Right cardiac atrium (tissue), 5 donors: Measurements from ENCODE around the gene P2RY6. TPM values are rescaled to one million over a fixed set of nuclear protein-coding genes. Genes with fewer than 3 reads are reported as not detected.
A peak's percentile ranks its signal among the peaks of the same experiment; 100 is the strongest.
"Not testable (repeated sequence)": the region's sequence is repeated elsewhere in the genome, so short reads cannot be mapped to it uniquely, and the experiment has no call there.

Experiments
- ATAC-seq, 2 donors: fragments of 200-7000 bp; cut with Tn5 transposase; one replicate each; pipeline versions ENCODE4 v1.8.0 to v1.9.1; 2020; ENCODE audit warnings: moderate library complexity in 2 of 2, mild to moderate bottlenecking in 1 of 2
- DNase-seq, 3 donors: peaks; one replicate each; pipeline ENCODE4 v3.0.0-alpha.2; 2020
- H3K27ac ChIP-seq: one replicate; pipeline ENCODE4 v1.5.1; 2013; ENCODE audit warnings: mild to moderate bottlenecking, low read length, control low read depth, moderate library complexity
- H3K27me3 ChIP-seq: one replicate; pipeline ENCODE4 v1.6.1; 2013; ENCODE audit not compliant: control insufficient read depth, insufficient read depth
- H3K4me1 ChIP-seq: one replicate; pipeline ENCODE4 v1.6.1; 2013; ENCODE audit warnings: low read length; ENCODE audit not compliant: control insufficient read depth, insufficient read depth
- H3K4me3 ChIP-seq: one replicate; pipeline ENCODE4 v1.5.1; 2013; ENCODE audit warnings: low read length, control low read depth
- H3K9me3 ChIP-seq: one replicate; pipeline ENCODE4 v1.6.1; 2013; ENCODE audit warnings: low read length; ENCODE audit not compliant: control insufficient read depth
- WGBS: extraction: QIAGEN DNeasy Blood & Tissue Kit; methylation state at CpG from one replicate; pipeline ENCODE4 v1.1.7; 2013; 5-methylcytosine and 5-hydroxymethylcytosine counted together
- intact Hi-C, 4 donors: fragments of 100-400 bp; cut with DNase I; formaldehyde crosslinking; loops; one replicate each; pipeline versions ENCODE4 v1.11.0 to v1.14.0; 2022 to 2023
- polyA plus RNA-seq: library from polyadenylated mRNA; stranded (reverse); fragments of 200-250 nt; gene quantifications from one replicate; pipeline ENCODE4 v1.2.3, GENCODE V29; 2013
- total RNA-seq, 4 donors: library from RNA; stranded (reverse); fragmentation: NEBNext Ultra II Directional; extraction: Animal tissue kit (Norgen Biotek cat#: 25700); gene quantifications; one replicate each; pipeline ENCODE4 v1.2.1, GENCODE V29; 2021
- donor health status: healthy with polysubstance abuse.
- donor health status: DM: no; HTN: yes; CAD: no.
- donor health status: DM: no; HTN: no; CAD: no.
- donor health status: DM: no; HTN: yes; CAD: no; lungs with severe emphysema.
- donor health status: DM: yes; HTN: yes; CAD: no.

Gene P2RY6
- total and polyA plus RNA-seq, 5 donors: 0.70 to 2.7 (median 1.9) TPM

DNA sequence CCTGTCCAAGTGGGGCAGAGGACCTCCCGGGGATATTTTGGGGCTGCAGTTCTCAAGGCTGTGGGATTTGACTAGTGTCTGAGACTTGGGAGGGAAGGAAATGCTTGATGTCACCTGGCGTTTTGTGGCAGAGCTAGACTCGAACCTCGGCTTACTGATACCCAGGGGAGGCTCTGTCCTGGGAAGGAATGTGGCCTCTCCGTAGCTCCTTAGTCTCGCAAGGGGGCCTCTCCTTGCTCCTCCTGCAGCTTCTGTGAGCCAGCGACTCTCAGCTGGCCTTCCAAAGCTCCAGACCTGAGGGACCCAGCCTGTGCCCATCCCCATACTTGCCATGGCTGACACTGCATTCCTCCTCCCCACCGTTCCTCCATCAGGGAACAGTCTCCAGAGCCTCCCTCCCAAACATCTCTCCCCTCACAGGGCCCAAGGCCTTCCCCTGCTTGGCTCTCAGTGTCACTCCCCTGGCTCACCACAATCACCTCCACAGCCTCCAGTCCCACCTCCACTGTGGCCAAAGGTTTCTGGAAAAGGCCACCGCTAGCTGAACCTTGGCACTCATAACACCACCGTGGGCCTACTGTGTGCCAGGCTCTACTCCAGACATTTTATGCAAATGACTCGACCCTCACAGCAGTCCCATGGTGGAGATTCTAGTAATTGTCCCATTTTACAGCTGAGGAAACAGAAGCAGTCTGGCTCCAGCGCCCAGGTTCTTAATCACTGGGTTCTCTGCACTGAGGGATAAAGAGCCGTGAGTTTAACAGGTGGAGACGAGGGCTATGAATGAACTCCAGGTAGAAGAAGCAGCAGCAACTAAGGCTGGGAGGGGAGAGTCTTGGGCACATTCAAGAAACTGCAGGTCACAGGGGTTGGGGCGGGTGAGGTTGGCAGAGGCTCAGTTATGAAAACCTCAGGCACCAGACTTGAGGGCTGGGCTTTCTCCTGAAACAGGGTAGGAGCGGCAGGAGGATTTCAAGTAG is 42.0 kb upstream of the P2RY6 start:
- H3K4me1 ChIP-seq: peaks cover 2% of the 10 kb centered on the region

DNA sequence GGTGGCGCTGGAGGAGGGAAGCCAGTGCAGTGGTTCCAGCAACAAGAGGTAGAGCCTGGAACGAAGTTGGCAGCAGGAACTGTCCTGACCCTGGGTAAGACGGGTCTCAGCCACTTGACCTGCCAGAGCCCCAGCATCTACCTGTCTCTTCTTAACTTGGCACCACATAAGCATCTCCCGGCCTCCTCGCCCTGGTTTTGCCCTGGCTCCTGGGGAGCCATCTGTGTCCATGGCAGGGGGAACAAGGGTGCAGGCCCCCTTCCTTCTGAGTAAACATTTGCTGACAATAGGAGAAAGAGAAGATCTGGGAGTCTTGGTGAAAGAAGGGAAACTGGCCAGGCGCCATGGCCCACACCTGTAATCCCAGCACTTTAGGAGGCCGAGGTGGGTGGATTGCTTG is 41.2 kb upstream of the P2RY6 start:
- Histone ChIP-seq H3K27me3 (no peaks in the 10 kb centered on the region), H3K9me3 (no peaks in the 10 kb centered on the region), H3K4me3 (no peak overlapping the region), H3K27ac (no peak overlapping the region), H3K4me1 (peaks cover 2% of the 10 kb centered on the region)
- DNase-seq (no peak), ATAC-seq (no peak)
- WGBS: 98% methylated on average over 7 of the region's 7 CpGs
- intact Hi-C loops: loop anchor here in 1 of 4 donors (10.0 kb wide), 1 partner anchor 396 kb away; no protein-coding TSS in a partner anchor

More for the DNA sequence above, 42.0 kb upstream of the P2RY6 start:
- Histone ChIP-seq H3K9me3 (no peaks in the 10 kb centered on the region), H3K27me3 (no peaks in the 10 kb centered on the region), H3K27ac (no peak overlapping the region), H3K4me3 (no peak overlapping the region)
- ATAC-seq: no peak
- DNase-seq: no peak
- 72% methylated on average over 16 of the region's 16 CpGs for WGBS
- intact Hi-C loops: loop anchor here in 1 of 4 donors (10.0 kb wide), 1 partner anchor 395 kb away; no protein-coding TSS in a partner anchor

DNA sequence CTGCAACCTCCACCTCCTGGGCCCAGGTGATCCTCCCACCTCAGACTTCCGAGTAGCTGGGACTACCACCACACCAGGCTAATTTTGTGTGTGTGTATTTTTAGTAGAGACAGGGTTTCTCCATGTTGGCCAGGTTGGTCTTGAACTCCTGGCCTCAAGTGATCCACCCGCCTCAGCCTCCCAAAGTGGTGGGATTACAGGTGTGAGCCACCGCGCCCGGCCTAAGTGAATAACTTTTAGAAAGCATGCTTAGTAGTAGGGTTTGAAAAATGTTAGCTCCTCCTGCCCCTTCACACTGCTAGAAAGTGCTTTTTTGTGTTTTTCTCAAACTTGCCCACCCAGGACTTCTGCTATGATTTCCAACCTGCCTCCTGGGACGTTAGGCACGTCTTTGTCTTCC is 39.7 kb upstream of the P2RY6 start:
- H3K9me3 ChIP-seq, H3K27me3 ChIP-seq, H3K4me1 ChIP-seq, ATAC-seq, H3K27ac ChIP-seq, H3K4me3 ChIP-seq, DNase-seq: not testable (repeated sequence)
- 96% methylated on average over 7 of the region's 7 CpGs for WGBS
- intact Hi-C loops: loop anchor here in 1 of 4 donors (10.0 kb wide), 1 partner anchor 398 kb away; no protein-coding TSS in a partner anchor

DNA sequence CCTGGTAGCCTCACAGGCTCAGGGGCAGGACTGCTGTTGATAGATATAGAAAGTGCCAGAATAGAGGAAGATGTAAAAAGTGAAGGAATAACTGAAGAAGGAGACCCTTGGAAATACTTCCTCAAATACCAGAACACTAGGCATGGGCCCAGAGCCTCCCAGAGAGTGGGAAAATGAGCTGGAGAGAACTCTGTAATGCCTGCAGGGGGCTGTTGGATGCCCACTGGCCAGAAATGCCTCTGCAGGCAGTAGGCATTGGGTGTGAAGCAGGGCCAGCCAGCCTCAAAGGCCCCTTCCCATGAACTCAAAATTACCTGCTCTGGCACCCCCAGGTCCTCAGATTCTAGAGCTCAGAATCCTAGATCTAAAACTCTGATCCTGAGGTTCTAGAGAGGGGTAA is 38.9 kb upstream of the P2RY6 start:
- DNase-seq (no peak), ATAC-seq (no peak)
- Histone ChIP-seq H3K4me3 (no peak overlapping the region), H3K4me1 (no peaks in the 10 kb centered on the region), H3K9me3 (no peaks in the 10 kb centered on the region), H3K27ac (no peak overlapping the region), H3K27me3 (no peaks in the 10 kb centered on the region)
- intact Hi-C loops: loop anchor here in 1 of 4 donors (10.0 kb wide), 1 partner anchor 398 kb away; no protein-coding TSS in a partner anchor

DNA sequence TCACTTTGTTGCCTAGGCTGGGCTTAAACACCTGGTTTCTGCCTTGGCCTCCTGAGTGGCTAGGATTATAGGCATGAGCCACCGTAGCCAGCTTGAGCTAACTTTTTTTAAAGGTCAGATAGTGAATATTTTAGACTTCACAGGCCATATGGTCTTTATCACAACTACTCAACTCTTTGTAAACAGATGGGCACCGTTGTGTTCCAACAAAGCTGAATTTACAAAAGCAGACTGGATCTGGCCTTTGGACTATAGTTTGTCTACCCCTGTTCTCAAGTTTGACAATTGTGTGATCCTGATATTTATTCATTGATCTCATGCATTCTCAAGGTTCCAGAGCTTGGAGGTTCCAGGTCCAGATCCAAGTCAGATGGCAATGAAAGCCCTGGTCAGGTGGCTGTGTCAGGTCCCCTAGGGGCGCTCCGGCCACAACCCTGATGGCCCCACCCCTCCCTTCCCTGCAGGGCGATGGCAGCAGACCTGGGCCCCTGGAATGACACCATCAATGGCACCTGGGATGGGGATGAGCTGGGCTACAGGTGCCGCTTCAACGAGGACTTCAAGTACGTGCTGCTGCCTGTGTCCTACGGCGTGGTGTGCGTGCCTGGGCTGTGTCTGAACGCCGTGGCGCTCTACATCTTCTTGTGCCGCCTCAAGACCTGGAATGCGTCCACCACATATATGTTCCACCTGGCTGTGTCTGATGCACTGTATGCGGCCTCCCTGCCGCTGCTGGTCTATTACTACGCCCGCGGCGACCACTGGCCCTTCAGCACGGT is 38.3 kb upstream of the P2RY6 start:
- peak in 1 of 3 donors; percentile 27 for DNase-seq
- no peaks in the 10 kb centered on the region for H3K9me3 ChIP-seq
- WGBS: 89% methylated on average over 23 of the region's 23 CpGs
- H3K27ac ChIP-seq: no peak overlapping the region
- no peaks in the 10 kb centered on the region for H3K4me1 ChIP-seq
- H3K27me3 ChIP-seq: no peaks in the 10 kb centered on the region
- H3K4me3 ChIP-seq: no peak overlapping the region
- intact Hi-C loops: loop anchor here in 1 of 4 donors (10.0 kb wide), 1 partner anchor 399 kb away; no protein-coding TSS in a partner anchor
- no peak for ATAC-seq

DNA sequence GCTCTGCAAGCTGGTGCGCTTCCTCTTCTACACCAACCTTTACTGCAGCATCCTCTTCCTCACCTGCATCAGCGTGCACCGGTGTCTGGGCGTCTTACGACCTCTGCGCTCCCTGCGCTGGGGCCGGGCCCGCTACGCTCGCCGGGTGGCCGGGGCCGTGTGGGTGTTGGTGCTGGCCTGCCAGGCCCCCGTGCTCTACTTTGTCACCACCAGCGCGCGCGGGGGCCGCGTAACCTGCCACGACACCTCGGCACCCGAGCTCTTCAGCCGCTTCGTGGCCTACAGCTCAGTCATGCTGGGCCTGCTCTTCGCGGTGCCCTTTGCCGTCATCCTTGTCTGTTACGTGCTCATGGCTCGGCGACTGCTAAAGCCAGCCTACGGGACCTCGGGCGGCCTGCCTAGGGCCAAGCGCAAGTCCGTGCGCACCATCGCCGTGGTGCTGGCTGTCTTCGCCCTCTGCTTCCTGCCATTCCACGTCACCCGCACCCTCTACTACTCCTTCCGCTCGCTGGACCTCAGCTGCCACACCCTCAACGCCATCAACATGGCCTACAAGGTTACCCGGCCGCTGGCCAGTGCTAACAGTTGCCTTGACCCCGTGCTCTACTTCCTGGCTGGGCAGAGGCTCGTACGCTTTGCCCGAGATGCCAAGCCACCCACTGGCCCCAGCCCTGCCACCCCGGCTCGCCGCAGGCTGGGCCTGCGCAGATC is 37.5 kb upstream of the P2RY6 start:
- WGBS: 94% methylated on average over 56 of the region's 56 CpGs
- no peak for ATAC-seq
- peak in 1 of 3 donors; percentile 50 for DNase-seq
- Histone ChIP-seq H3K9me3 (no peaks in the 10 kb centered on the region), H3K27me3 (no peaks in the 10 kb centered on the region), H3K4me3 (no peak overlapping the region), H3K27ac (no peak overlapping the region), H3K4me1 (peaks cover 1% of the 10 kb centered on the region)
- intact Hi-C loops: loop anchor here in 1 of 4 donors (10.0 kb wide), 1 partner anchor 400 kb away; no protein-coding TSS in a partner anchor

DNA sequence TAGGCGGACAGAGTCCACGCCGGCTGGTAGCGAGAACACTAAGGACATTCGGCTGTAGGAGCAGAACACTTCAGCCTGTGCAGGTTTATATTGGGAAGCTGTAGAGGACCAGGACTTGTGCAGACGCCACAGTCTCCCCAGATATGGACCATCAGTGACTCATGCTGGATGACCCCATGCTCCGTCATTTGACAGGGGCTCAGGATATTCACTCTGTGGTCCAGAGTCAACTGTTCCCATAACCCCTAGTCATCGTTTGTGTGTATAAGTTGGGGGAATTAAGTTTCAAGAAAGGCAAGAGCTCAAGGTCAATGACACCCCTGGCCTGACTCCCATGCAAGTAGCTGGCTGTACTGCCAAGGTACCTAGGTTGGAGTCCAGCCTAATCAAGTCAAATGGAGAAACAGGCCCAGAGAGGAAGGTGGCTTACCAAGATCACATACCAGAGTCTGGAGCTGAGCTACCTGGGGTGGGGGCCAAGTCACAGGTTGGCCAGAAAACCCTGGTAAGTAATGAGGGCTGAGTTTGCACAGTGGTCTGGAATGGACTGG is 36.8 kb upstream of the P2RY6 start:
- no peak overlapping the region for H3K27ac ChIP-seq
- intact Hi-C loops: loop anchor here in 1 of 4 donors (10.0 kb wide), 1 partner anchor 401 kb away; no protein-coding TSS in a partner anchor
- no peak overlapping the region for H3K4me3 ChIP-seq
- ATAC-seq (no peak), DNase-seq (peak in 1 of 3 donors; percentile 25)
- WGBS: 91% methylated on average over 8 of the region's 8 CpGs
- H3K4me1 ChIP-seq: peaks cover 8% of the 10 kb centered on the region
- no peaks in the 10 kb centered on the region for H3K27me3 ChIP-seq
- H3K9me3 ChIP-seq: no peaks in the 10 kb centered on the region

DNA sequence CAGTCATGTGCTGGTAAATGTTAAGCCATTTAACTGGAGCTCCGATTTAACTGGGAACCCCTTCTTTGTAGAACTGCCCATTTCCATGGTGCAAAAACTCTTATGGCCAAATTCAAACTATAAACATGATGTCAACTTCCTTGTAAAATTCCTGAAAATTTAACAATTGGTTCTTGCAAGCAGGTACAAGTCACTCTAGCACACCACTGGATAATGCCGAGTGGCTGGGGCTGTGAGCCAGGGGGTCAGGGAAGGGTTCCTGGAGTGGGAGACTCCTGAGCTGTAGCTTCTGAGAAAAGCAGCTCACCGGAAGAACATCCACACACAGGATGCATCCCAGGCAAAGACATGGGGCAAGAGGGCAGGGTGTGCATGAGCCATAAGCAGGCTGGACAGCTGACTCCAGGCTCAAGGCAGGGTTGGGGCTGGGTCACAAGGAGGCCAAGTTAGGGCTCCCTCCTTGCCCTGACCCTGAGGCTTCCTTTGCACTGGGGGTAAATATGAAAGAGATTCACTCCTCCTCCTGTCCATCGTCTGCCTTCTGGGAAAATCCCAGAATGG is 35.9 kb upstream of the P2RY6 start:
- Histone ChIP-seq H3K4me1 (peaks cover 14% of the 10 kb centered on the region), H3K4me3 (no peak overlapping the region), H3K9me3 (no peaks in the 10 kb centered on the region), H3K27me3 (no peaks in the 10 kb centered on the region), H3K27ac (peak overlapping the region; percentile 5)
- ATAC-seq: no peak
- intact Hi-C loops: loop anchor here in 1 of 4 donors (10.0 kb wide), 1 partner anchor 401 kb away; no protein-coding TSS in a partner anchor
- DNase-seq: peak in 1 of 3 donors; percentile 29
- WGBS: 78% methylated on average over 4 of the region's 4 CpGs

DNA sequence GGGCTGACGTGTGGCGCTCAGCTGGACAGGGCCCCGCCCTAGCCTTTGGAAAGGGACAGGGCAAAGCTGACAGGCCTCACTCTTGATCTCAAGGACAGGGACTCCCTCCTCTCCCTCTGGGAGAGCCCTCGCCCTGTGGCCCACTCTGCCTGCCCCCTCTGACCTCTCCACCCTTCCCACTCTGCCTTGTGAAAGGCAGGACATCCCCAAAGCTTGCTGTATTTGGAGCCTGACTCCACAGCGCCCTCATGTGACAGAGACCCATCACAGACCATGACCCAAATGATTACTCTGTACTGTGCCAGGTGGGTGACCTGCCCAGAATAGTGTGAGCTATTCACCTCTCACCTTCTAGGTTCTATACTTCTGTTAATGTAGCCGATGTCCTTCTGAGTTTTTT is 35.3 kb upstream of the P2RY6 start:
- H3K4me3 ChIP-seq: no peak overlapping the region
- intact Hi-C loops: loop anchor here in 1 of 4 donors (10.0 kb wide), 1 partner anchor 402 kb away; no protein-coding TSS in a partner anchor
- no peaks in the 10 kb centered on the region for H3K9me3 ChIP-seq
- H3K27me3 ChIP-seq: no peaks in the 10 kb centered on the region
- H3K27ac ChIP-seq: peak overlapping the region; percentile 5
- ATAC-seq (peak; percentile 8 to 16), DNase-seq (peak; percentile 52 to 80 (median 72))
- WGBS: 61% methylated on average over 6 of the region's 6 CpGs
- H3K4me1 ChIP-seq: peaks cover 14% of the 10 kb centered on the region
